Heart right ventricle (tissue), 16 donors: ENCODE results near the gene SLC30A2. TPM values are rescaled to one million over a fixed set of nuclear protein-coding genes. Genes with fewer than 3 reads are reported as not detected.
A peak's percentile ranks its signal among the peaks of the same experiment; 100 is the strongest.

Experiments
- ATAC-seq, 8 donors: fragments of 200-7000 bp; cut with Tn5 transposase; one replicate each; pipeline ENCODE4 v1.9.1; 2020; ENCODE audit warnings: mild to moderate bottlenecking in 8 of 8, moderate library complexity in 8 of 8, moderate number of reproducible peaks in 1 of 8
- DNase-seq, 2 donors: peaks; one replicate each; pipeline ENCODE4 v3.0.0-alpha.2; 2020
- H3K27ac ChIP-seq, 10 donors: fragments of 200-600 bp; sonication (generic) in 2 of 10; one replicate each; pipeline versions ENCODE4 v1.5.0 to v1.8.0; 2020 to 2022; ENCODE audit warnings: mild to moderate bottlenecking in 3 of 10
- H3K27me3 ChIP-seq, 7 donors: fragments of 200-600 bp; one replicate each; pipeline ENCODE4 v1.8.0; 2021 to 2022; ENCODE audit warnings: mild to moderate bottlenecking in 2 of 7
- H3K36me3 ChIP-seq, 9 donors: fragments of 200-600 bp; sonication (generic) in 1 of 9; one replicate each; pipeline versions ENCODE4 v1.5.0 to v1.8.0; 2020 to 2022; ENCODE audit warnings: mild to moderate bottlenecking in 2 of 9
- H3K4me1 ChIP-seq, 9 donors: fragments of 200-600 bp; sonication (generic) in 1 of 9; one replicate each; pipeline versions ENCODE4 v1.5.0 to v1.8.0; 2020 to 2022; ENCODE audit warnings: mild to moderate bottlenecking in 4 of 9
- H3K4me3 ChIP-seq, 10 donors: fragments of 200-600 bp; sonication (generic) in 2 of 10; one replicate each; pipeline versions ENCODE4 v1.5.0 to v1.8.0; 2020 to 2022; ENCODE audit warnings: mild to moderate bottlenecking in 7 of 10, moderate library complexity in 2 of 10
- H3K9me3 ChIP-seq, 11 donors: fragments of 200-600 bp in 10 of 11; sonication (generic) in 2 of 11; one replicate each; pipeline versions ENCODE4 v1.5.0 to v1.8.0; 2013 to 2022; ENCODE audit warnings: mild to moderate bottlenecking in 2 of 11, control low read depth in 1 of 11, moderate library complexity in 1 of 11
- WGBS, 2 donors: extraction: QIAGEN DNeasy Blood & Tissue Kit; methylation state at CpG; one replicate each; pipeline ENCODE4 v1.1.7; 2013; ENCODE audit warnings: inconsistent platforms in 1 of 2; 5-methylcytosine and 5-hydroxymethylcytosine counted together
- intact Hi-C, 10 donors: fragments of 100-400 bp; cut with DNase I; formaldehyde crosslinking; loops; one replicate each; pipeline versions ENCODE4 v1.11.1 to v1.14.2; 2022
- polyA plus RNA-seq, 2 donors: library from polyadenylated mRNA; stranded (reverse); fragments of 200-250 nt; gene quantifications; one replicate each; pipeline ENCODE4 v1.2.3, GENCODE V29; 2013
- total RNA-seq, 10 donors: library from RNA; stranded (reverse); fragmentation: NEBNext Ultra II Directional in 3 of 10; extraction: Animal tissue kit (Norgen Biotek cat#: 25700) in 3 of 10; gene quantifications; one replicate each; pipeline versions ENCODE4 v1.2.1 to v1.2.4, GENCODE V29; 2021 to 2023
- TF ChIP-seq, protein P1 (sequence below), 9 donors: fragments of 200-600 bp; sonication (generic) in 2 of 9; IDR thresholded peaks; one replicate each; pipeline versions ENCODE4 v1.5.0 to v1.8.0; 2021 to 2022; ENCODE audit warnings: antibody characterized with exemption in 9 of 9, mild to moderate bottlenecking in 5 of 9, moderate library complexity in 1 of 9
- donor health status: Arrhythmogenic right ventricular cardiomyopathy.
- donor health status: ischemic (EF 13 %, LVEDD 7.1; RV severe dilation, severe dysfunction).
- donor health status: healthy with polysubstance abuse.
- donor health status: DM: no; HTN: yes; CAD: no.
- donor health status: DM: no; HTN: no; CAD: no.
- donor health status: ischemic (EF 25% LVEDD 6.9; RV normal size, moderate dysfunction).
- donor health status: ischemic (EF 25% LVEDD 5.7; RV mildly dilated, moderate dysfunction).
- donor health status: healthy.
- donor health status: DM: yes; HTN: yes; CAD: no.
- donor health status: Ischemic cardiomyopathy.
- donor health status: ischemic (EF 35%, LVEDD 5.7; RV mildly dilated, moderate dysfunction).
- donor health status: nonischemic (EF 11% LVEDD 7.7; RV severe dilation, severe dysfunction).
- donor health status: DM: yes; HTN: yes; CAD: no.
- donor health status: PGD.
- donor health status: ischemic (EF 29% LVEDD 5.4; RV normal size, mild dysfunction).
- donor health status: nonischemic (EF 23%, LVEDD 6.1; RV moderate dilation, normal function).

SLC30A2 gene
- total and polyA plus RNA-seq, 12 donors = 0.97 to 14.4 (median 6.2) TPM

DNA sequence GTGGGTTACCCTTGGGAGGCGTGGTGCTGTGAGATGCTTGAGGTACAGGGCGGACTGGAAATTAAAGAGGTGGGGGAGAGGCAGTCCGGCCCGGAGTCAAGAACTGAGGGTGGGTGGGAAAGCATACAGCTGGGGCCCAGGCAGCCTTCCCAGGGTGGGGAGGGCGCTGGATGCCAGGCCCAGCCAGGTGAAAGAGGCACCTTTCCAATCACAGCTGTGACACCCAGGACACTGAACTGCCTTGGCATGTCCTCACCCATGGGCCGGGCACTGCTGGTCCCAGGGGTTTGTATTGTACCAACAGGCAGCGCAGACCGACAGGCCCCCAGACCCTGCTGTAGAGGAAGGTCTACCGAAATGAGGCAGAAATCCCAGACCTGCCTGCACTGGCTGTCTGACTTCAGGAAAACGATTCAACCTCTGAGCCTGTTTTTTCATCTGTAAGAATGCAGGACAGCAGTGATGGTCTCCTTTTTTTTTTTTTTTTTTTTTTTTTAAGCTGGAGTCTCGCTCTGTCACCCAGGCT is 9.1 kb downstream of the SLC30A2 start:
- intact Hi-C loops = loop anchor here in 9 of 10 donors (1.0 to 10.0 kb wide), 12 partner anchors 45 to 130 kb away; no protein-coding TSS in a partner anchor
- TF ChIP-seq, protein P1, sequence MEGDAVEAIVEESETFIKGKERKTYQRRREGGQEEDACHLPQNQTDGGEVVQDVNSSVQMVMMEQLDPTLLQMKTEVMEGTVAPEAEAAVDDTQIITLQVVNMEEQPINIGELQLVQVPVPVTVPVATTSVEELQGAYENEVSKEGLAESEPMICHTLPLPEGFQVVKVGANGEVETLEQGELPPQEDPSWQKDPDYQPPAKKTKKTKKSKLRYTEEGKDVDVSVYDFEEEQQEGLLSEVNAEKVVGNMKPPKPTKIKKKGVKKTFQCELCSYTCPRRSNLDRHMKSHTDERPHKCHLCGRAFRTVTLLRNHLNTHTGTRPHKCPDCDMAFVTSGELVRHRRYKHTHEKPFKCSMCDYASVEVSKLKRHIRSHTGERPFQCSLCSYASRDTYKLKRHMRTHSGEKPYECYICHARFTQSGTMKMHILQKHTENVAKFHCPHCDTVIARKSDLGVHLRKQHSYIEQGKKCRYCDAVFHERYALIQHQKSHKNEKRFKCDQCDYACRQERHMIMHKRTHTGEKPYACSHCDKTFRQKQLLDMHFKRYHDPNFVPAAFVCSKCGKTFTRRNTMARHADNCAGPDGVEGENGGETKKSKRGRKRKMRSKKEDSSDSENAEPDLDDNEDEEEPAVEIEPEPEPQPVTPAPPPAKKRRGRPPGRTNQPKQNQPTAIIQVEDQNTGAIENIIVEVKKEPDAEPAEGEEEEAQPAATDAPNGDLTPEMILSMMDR (IDR thresholded peaks at IDR 0.05) = no peak
- Histone ChIP-seq H3K27me3 (peaks cover 0 to 20% (median 2%) of the 10 kb centered on the region in 7 donors), H3K27ac (peak overlapping the region in 8 of 10 donors; percentile 85 to 96 (median 94)), H3K4me1 (peaks cover 7 to 38% (median 17%) of the 10 kb centered on the region in 9 donors), H3K36me3 (no peaks in the 10 kb centered on the region), H3K9me3 (no peaks in the 10 kb centered on the region), H3K4me3 (peak overlapping the region in 2 of 10 donors; percentile 75 to 90)
- WGBS, 2 donors = 60 to 68% methylated on average over 10 of the region's 11 CpGs
- ATAC-seq = no peak
- no peak for DNase-seq

DNA sequence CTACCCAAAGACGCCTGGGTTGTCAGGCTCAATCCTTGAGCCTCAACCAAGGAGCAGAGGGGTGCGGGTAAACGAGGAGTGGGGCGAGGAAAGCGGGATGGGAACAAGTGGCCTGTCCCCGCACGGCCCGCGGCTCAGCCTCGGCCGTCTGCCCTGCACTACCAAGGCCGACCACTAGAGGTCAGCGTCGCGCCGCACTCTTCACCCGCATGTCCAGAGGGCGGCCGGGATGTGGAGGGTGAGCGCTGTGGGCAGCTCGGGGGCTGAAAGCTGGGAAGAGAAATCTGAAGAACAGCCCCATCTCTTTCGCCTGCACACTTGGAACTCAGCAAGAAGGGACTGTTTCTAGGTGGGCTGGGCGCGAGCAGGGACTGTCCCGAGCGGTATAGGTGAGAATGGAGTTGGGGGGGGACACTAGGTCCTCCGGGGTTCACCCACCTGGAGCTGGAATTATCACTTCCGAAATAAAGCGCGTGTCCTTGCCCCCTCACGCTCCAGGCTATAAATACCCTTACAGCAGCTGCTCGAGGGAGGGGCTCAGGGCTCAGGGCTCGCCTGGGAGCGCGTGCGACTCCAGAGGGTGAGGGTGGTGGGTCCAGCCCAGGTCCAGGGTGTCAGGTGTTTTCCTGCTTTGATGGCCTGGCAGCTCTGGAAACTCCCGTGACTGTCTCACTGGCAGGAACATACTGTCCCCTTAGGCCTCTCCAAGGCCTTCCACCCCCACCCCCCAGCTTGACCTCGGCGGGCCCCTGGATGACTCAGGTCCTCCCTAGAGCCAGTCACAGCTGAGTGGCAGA is 9.8 kb downstream of the SLC30A2 start:
- H3K4me3 ChIP-seq = peak overlapping the region; percentile 75 to 94 (median 84)
- 6 to 9% methylated on average over 39 of the region's 39 CpGs for WGBS, 2 donors
- TF ChIP-seq, protein P1 (IDR thresholded peaks at IDR 0.05) = peak; percentile 98 to 100 (median 100)
- H3K27ac ChIP-seq = peak overlapping the region; percentile 83 to 96 (median 92)
- peaks cover 7 to 38% (median 17%) of the 10 kb centered on the region in 9 donors for H3K4me1 ChIP-seq
- intact Hi-C loops = loop anchor here in 9 of 10 donors (1.0 to 10.0 kb wide), 13 partner anchors 46 to 198 kb away; partner anchors contain the start of gene CEP85 (in 1 of the 9)
- H3K9me3 ChIP-seq = no peaks in the 10 kb centered on the region
- DNase-seq = peak; percentile 83 to 87
- H3K36me3 ChIP-seq = peaks cover 0 to 1% (median 0%) of the 10 kb centered on the region in 9 donors
- ATAC-seq = peak; percentile 80 to 95 (median 90)
- peaks cover 0 to 15% (median 0%) of the 10 kb centered on the region in 7 donors for H3K27me3 ChIP-seq

GRCh38 chr1:26035203-26035958 is 10.5 kb downstream of the SLC30A2 start:
- peaks cover 0 to 15% (median 0%) of the 10 kb centered on the region in 7 donors for H3K27me3 ChIP-seq
- peak overlapping the region; percentile 75 to 94 (median 84) for H3K4me3 ChIP-seq
- intact Hi-C loops = loop anchor here in 9 of 10 donors (1.0 to 10.0 kb wide), 8 partner anchors 47 to 199 kb away; partner anchors contain the start of gene CEP85 (in 1 of the 9)
- peak; percentile 93 to 95 for DNase-seq
- TF ChIP-seq, protein P1 (IDR thresholded peaks at IDR 0.05) = peak in 1 of 9 donors; percentile 30
- no peaks in the 10 kb centered on the region for H3K9me3 ChIP-seq
- peak; percentile 85 to 95 (median 93) for ATAC-seq
- peaks cover 0 to 5% (median 0%) of the 10 kb centered on the region in 9 donors for H3K36me3 ChIP-seq
- peak overlapping the region; percentile 83 to 96 (median 92) for H3K27ac ChIP-seq
- H3K4me1 ChIP-seq = peaks cover 7 to 38% (median 17%) of the 10 kb centered on the region in 9 donors
- 0% methylated on average over 57 to 60 of the region's 60 CpGs for WGBS, 2 donors
